Left cardiac atrium (tissue), 4 donors: ENCODE results near the gene CD300C. TPM values are rescaled to one million over a fixed set of nuclear protein-coding genes. Genes with fewer than 3 reads are reported as not detected.
A peak's percentile ranks its signal among the peaks of the same experiment; 100 is the strongest.

Source experiments
- ATAC-seq, 2 donors: fragments of 200-7000 bp; cut with Tn5 transposase; one replicate each; pipeline ENCODE4 v1.9.1; 2020; ENCODE audit warnings: mild to moderate bottlenecking in 2 of 2, moderate library complexity in 2 of 2
- DNase-seq: peaks from one replicate; pipeline ENCODE4 v3.0.0-alpha.2; 2020
- intact Hi-C, 2 donors: fragments of 100-400 bp; cut with DNase I; formaldehyde crosslinking; loops; one replicate each; pipeline versions ENCODE4 v1.14.1 to v1.15.1; 2022 to 2023
- total RNA-seq, 2 donors: library from RNA; stranded (reverse); fragmentation: NEBNext Ultra II Directional; extraction: Animal tissue kit (Norgen Biotek cat#: 25700); gene quantifications; one replicate each; pipeline ENCODE4 v1.2.1, GENCODE V29; 2021
- donor health status: DM: no; HTN: yes; CAD: no.
- donor health status: DM: no; HTN: yes; CAD: no; lungs with severe emphysema.
- donor health status: DM: yes; HTN: yes; CAD: no.
- donor health status: Dilated cardiomyopathy.

Gene CD300C
- total RNA-seq, 2 donors from 2014 or later = 1.6 to 2.1 TPM

GRCh38 chr17:74542166-74542565 is 3.7 kb downstream of the CD300C start:
- intact Hi-C loops = no loop called here
- ATAC-seq (no peak), DNase-seq (no peak)

GRCh38 chr17:74541176-74542111 is 4.5 kb downstream of the CD300C start:
- ATAC-seq = no peak
- intact Hi-C loops = no loop called here
- no peak for DNase-seq

GRCh38 chr17:74539281-74539820 is 6.6 kb downstream of the CD300C start:
- intact Hi-C loops = no loop called here
- no peak for DNase-seq
- ATAC-seq = no peak

- DNase-seq = no peak
- intact Hi-C loops = no loop called here
- no peak for ATAC-seq
Observed at GRCh38 chr17:74536890-74537289, 9.0 kb downstream of the CD300C start.

GRCh38 chr17:74532115-74532514 is 13.8 kb downstream of the CD300C start:
- DNase-seq (peak; percentile 46), ATAC-seq (peak; percentile 56 to 83)
- intact Hi-C loops = no loop called here

GRCh38 chr17:74531231-74531761 is 14.6 kb downstream of the CD300C start, which contains the start of gene CD300LB:
Gene CD300LB, minus strand, starts transcription at chr17:74531475. Its CDS starts 125 bp downstream, at chr17:74531350.
- DNase-seq (peak; percentile 13), ATAC-seq (peak; percentile 14 to 23)
- intact Hi-C loops = no loop called here

GRCh38 chr17:74530831-74531150 is 15.1 kb downstream of the CD300C start:
- DNase-seq (no peak), ATAC-seq (no peak)
- intact Hi-C loops = no loop called here

- ATAC-seq = no peak
- DNase-seq = no peak
- intact Hi-C loops = no loop called here
Observed at GRCh38 chr17:74529243-74529642, 16.7 kb downstream of the CD300C start.

- peak; percentile 25 for DNase-seq
- intact Hi-C loops = no loop called here
Observed at GRCh38 chr17:74528491-74529199, 17.3 kb downstream of the CD300C start.

GRCh38 chr17:74527756-74528155 is 18.2 kb downstream of the CD300C start:
- ATAC-seq (no peak), DNase-seq (no peak)
- intact Hi-C loops = no loop called here

More at GRCh38 chr17:74528491-74529199, 17.3 kb downstream of the CD300C start:
- peak; percentile 25 to 40 for ATAC-seq

- no peak for DNase-seq
- intact Hi-C loops = no loop called here
- ATAC-seq = no peak
Observed at GRCh38 chr17:74527081-74527480, 18.8 kb downstream of the CD300C start.

- intact Hi-C loops = no loop called here
- ATAC-seq (no peak), DNase-seq (no peak)
Observed at GRCh38 chr17:74526681-74527080, 19.2 kb downstream of the CD300C start.

- ATAC-seq (no peak), DNase-seq (no peak)
- intact Hi-C loops = no loop called here
Observed at GRCh38 chr17:74525781-74526288, 20.1 kb downstream of the CD300C start.

GRCh38 chr17:74525465-74525725 is 20.5 kb downstream of the CD300C start:
- DNase-seq = no peak
- intact Hi-C loops = no loop called here
- ATAC-seq = no peak

- DNase-seq (no peak), ATAC-seq (no peak)
- intact Hi-C loops = no loop called here
Observed at GRCh38 chr17:74524653-74525464, 21.1 kb downstream of the CD300C start.

- DNase-seq (no peak), ATAC-seq (no peak)
- intact Hi-C loops = no loop called here
Observed at GRCh38 chr17:74523308-74523707, 22.6 kb downstream of the CD300C start.

- DNase-seq (peak; percentile 6), ATAC-seq (no peak)
- intact Hi-C loops = no loop called here
Observed at GRCh38 chr17:74522381-74523105, 23.4 kb downstream of the CD300C start.

- intact Hi-C loops = no loop called here
- peak in 1 of 2 donors; percentile 52 for ATAC-seq
- DNase-seq = peak; percentile 19
Observed at GRCh38 chr17:74521701-74522201, 24.2 kb downstream of the CD300C start.
